ENCODE measurements around the gene DDX42.

The DDX42 gene

DNA sequence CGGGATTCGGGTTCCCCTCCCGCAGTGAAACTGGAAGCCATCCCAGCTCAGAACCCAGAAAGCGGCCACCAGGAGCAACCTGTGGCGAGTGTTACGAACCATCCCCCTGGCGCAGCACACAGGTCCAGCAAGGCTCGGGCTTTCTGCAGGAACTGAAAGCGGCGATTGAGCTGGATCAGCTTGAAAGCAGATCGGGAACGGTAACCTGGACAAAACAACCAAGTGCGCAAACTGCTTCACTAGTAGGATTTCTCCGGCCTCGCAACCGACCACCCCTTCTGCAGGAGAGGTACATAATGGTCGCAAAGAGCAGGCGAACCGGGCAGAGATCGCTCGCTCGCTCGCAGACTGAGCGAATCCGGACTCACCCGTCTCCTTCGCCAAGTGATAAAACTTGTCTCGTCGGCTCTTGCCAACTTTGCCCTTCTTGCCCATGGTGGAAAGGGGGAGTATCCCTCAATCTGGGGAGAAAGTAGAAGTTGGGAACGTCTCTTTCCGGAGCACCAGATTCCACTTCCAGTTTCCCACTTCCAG, 52.6 kb downstream of the DDX42 start:
- no peak for DNase-seq

GRCh38 chr17:63827002-63827800, 53.2 kb downstream of the DDX42 start, which contains the start of the genes FTSJ3 and PSMC5:
FTSJ3 (minus strand) TSS chr17:63827663; CDS start chr17:63826902, 761 bp downstream.
PSMC5 (plus strand) TSS chr17:63827431; CDS start chr17:63827491, 60 bp downstream.
- peak; percentile 89 for DNase-seq

DNA sequence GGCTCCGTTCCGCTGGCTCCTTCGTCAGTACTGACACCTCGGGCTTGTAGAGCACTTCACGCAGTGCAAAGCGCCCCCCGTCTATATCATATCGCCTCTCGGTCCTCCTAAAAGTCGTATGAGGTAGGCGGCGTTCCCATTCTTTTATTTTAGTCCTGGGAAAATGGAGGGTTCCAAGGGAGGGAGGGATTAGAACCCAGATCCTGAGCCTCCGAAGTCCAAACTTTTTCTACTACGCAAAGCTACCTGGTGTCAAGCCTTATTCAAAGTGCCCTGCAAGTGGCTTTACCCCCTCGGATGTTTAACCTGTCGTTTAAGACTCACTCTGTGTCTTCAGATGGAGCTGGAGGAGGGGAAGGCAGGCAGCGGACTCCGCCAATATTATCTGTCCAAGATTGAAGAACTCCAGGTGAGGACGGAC, 53.8 kb downstream of the DDX42 start:
- DNase-seq = no peak

DNA sequence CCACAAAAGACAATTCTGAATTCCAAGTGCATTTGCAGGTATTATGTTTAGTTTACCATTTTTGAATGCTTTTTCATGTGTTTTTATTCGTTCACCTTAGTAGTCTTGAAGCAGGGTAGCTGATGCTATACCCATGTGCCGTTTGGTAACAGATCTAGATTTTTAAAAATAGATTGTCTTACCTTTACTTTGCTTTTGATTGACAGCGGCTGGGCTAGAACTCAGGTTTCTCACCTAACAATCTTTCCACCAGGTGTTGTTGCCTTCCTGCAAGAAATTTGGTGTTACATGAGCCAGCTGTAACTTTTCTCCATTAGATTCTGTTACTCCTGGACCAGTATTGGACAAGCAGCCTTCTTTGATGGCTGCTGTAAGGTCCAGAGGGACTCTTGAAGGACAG, 55.0 kb downstream of the DDX42 start:
- DNase-seq = no peak

GRCh38 chr17:63830278-63830677, 56.3 kb downstream of the DDX42 start:
- DNase-seq = no peak

- DNase-seq = no peak
These were observed 57.0 kb downstream of the DDX42 start for GRCh38 chr17:63830904-63831491.

DNA sequence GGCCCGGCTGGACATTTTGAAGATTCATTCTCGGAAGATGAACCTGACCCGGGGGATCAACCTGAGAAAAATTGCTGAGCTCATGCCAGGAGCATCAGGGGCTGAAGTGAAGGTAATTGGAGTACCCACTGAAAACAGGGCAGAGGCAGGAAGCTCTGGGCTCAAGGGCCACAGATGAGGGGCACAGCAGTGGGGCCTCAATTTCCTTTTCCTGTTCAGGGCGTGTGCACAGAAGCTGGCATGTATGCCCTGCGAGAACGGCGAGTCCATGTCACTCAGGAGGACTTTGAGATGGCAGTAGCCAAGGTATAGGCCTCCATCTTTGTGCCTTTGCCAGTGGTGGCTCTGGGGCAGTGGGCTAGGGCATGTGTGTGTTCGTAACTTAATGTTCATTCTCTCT, 57.5 kb downstream of the DDX42 start:
- DNase-seq = no peak

DNA sequence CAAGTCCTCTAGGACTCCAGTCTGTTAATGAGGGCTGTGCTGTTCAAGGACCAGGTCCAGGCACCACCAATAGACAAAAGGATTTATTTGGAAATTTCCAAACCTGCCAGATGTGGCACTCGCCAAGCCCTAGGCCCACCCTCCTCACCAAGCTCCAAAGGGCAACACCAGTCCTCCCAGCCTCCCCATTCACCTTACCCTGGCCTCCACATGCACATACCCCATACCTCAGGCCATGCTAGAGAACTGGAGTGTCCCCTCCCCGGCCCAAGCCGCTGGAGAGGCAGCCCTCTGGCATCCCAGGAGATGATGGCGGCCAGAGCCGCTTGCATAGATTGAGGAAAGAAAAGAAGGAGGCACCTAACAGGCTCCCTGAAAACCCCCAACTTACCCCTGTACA, 58.0 kb downstream of the DDX42 start:
- no peak for DNase-seq

DNA sequence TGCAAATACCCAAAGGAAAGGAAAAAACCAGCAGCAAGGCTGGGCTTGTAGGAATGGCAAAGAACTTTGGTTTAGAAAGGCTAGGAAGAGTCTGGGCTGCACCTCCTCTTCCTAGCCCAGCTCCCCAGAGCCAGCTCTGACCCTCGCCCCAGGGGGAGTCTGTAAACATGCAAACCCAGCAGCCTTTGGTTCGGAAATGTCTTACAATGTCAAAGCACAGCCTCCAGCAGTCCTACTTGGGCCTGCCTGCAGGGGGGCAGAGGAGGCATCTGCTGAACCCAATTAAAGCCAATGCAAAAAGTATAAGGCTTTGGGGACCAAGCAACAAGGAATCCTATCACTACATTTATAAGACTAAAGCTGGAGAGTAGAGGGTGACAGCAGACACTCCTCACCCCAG, 58.5 kb downstream of the DDX42 start:
- DNase-seq = no peak

GRCh38 chr17:63833026-63833740, 59.2 kb downstream of the DDX42 start:
- no peak for DNase-seq

DNA sequence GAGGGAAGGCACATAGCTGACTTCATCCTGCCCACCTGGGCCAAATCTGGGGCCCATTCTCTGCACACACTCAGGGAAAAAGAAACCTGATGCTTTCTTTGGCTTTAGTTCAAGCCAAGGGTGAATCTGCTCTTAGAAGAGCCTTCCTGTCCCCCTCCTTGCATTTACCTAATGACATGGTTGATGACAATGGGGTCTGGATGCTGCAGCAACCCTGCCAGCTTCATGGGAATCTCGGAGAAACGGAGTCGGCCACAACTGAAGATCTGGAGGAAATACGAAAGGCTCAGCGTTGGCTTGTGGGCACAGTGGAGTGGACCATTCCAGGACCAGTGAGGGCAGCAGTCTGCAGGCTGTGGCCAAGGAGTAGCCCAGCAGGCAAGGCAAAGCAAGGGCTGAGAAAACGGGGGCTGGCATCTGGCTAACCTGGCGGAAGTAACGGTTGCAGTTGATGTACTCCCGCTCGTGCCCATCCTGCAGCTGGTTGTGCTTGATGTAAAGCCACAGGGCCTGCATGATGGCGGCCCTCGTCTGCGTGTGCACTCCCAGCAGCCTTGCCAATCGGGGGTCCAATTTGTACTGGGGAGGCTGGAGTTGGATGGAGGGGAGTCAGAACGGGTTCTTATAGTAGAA, 59.9 kb downstream of the DDX42 start:
- no peak for DNase-seq

GRCh38 chr17:63834431-63835166, 60.6 kb downstream of the DDX42 start:
- DNase-seq = no peak

DNA sequence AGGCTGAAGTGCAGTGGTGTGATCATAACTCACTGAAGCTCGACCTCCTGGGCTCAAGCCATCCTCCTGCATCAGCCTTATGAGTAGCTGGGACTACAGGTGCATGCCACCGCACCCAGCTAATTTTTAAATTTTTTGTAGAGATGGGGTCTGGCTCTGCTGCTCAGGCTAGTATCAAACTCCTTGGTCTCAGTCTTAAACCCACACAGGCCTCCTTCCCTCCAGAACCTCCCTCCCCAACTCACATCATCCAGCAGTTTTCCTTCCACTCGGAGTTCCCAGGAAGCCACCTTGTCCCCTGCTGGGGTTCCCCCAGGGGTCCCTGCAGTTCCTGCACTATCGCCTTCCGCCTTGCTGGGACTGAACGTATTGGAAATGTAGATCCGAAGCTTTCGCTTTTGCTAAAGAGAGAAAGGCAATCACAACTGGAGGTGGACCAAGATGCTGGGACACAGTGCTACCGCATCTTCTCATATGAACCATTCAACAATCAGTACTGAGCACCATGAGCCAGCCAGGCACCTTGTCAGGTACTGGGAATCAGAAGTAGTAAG, 61.3 kb downstream of the DDX42 start:
- DNase-seq = no peak

DNA sequence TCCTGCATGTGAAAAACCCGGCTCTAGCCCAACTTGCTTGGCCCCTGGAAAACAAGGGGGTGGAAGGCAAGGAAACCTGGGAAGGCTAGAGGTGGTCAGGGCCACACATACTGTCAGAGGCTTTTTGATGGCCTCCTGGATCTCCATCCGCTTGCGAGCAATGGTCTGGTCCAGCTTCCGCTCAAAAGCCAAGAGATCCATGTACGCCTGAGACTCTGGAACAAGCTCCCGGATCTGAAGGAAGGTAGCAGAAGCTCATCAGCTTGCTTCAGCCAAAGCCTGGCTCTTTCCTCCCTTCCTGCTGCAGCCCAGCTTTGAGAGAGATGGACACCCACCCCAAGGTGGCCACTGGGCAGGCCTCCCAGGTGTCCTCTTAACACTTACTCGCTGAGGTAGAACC, 62.8 kb downstream of the DDX42 start:
- DNase-seq = no peak

- no peak for DNase-seq
These were observed 63.5 kb downstream of the DDX42 start for GRCh38 chr17:63837480-63837879.

GRCh38 chr17:63837962-63838600, 64.1 kb downstream of the DDX42 start:
- DNase-seq = no peak

DNA sequence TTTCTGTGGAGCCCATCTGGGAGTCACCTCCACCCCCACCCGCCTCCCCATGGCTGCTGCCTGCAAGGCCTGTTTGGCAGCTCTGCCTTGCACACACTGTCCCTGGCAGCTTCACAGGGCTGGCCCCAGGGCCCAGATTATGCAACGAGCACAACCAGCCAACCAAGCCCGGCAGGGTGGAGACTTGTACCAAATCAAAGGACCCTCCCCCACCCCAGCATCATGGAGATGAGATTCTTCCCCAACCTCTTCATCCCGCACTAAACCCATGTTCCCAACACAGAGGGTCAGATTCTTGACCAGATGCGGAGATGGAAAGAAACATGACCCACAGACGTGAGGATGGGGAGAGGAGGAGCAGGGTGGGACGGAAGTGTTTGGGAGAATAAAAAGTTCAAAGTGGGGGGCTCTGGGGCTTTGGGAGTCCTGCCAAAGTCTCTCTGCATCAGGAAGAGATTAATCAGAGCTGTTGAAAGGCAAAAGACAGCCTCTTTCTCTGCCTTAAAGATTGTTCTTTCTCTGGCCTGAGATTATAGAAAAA, 64.7 kb downstream of the DDX42 start:
- no peak for DNase-seq

GRCh38 chr17:63840591-63841349, 66.8 kb downstream of the DDX42 start:
- no peak for DNase-seq

DNA sequence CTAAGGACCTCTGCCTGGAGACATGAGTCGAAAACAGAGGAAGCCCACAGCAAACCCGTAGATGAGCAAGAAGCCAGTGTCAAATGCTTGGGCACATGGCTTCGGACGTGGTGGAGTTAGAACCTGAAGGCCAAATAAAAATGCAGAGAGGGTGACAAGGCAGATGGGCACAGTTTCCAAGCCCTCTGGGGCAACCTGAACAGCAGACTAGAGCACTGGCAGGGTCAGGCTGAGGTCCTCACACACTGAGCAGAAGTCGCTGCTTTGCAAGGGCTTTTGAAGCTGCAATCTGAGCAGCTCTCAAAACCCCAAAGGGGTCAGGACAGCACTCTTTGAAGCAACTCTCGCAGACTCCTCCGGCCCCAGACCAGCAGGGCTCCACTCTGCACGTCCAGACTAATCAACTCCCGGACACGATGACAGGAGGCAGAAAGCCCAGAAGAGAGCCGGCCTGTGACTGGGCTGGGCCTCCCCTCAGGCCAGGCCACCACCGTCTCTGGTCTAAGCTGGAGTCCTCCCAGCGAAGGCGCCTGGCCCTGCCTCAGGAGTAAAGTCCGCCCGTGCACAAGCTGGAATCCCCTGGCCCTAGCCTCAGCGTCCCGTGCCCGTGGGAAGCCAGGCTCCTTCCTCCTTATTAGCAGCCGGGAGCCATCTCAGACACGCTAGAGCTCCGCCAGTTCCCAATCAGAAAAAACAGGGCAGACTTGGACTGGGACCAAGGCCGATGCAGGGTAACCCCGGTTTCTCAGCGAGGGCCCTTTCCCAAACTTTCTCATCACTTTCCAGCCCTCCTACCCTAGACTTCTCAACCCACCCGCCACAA, 67.6 kb downstream of the DDX42 start:
- DNase-seq = peak; percentile 19

GRCh38 chr17:63842173-63842539, 68.2 kb downstream of the DDX42 start:
- no peak for DNase-seq
